Right renal pelvis (tissue), 4 donors: ENCODE results near the gene STX16. TPM values are rescaled to one million over a fixed set of nuclear protein-coding genes. Genes with fewer than 3 reads are reported as not detected.
"Not testable (repeated sequence)": the region's sequence is repeated elsewhere in the genome, so short reads cannot be mapped to it uniquely, and the experiment has no call there.

ENCODE experiments used
- DNase-seq, 4 donors: peaks; one replicate each; pipeline ENCODE4 v3.0.0-alpha.2; 2013; ENCODE audit warnings: low read depth in 4 of 4, low spot score in 3 of 4, missing footprints in 1 of 4
- polyA plus RNA-seq, 4 donors: library from polyadenylated mRNA; unstranded; fragments of 120-200 nt; gene quantifications; one replicate each; pipeline ENCODE4 v1.2.1, GENCODE V29; 2013; ENCODE audit not compliant: insufficient read length in 4 of 4

Gene STX16
- polyA plus RNA-seq, 4 donors: 49.7 to 66.0 (median 54.6) TPM

DNA sequence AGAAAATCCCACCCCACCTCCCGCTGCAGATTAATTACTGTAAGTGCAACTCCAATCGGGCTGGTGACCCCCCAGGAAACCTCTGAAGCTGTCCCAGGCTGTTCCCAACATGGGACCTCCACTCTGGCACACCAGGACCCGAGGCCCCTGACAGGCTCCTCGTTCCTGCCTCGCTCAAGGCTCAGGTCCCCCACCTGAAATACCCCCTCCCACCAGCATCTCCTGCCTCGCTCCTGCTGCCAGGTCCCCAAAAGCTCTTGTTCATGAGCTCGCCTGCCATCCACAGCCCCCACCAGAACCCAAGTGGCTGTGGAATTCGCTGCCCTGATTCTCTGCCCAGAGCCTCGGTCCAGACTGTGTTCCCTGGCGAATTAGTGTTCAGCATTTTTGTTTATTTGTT, 67.6 kb downstream of the STX16 start:
- DNase-seq: no peak

DNA sequence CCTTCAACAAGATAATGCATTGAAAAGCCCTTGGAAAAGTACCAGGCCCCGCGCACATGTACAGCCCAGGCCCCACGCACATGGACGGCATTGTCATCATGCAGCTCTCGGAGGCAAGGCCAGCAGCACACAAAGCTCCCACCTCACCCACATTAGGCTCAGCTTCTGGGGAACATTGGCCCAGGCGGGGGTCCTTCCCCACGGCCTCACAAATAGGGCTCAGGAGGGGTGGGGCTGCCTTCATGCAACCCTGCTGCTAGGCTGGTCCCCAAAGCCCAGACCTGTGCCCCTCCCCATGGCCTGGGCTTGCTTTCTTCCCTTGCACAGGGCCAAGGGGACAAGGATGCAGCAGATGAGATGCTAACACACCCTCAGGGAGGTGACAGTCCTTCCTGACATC, 68.2 kb downstream of the STX16 start:
- no peak for DNase-seq

DNA sequence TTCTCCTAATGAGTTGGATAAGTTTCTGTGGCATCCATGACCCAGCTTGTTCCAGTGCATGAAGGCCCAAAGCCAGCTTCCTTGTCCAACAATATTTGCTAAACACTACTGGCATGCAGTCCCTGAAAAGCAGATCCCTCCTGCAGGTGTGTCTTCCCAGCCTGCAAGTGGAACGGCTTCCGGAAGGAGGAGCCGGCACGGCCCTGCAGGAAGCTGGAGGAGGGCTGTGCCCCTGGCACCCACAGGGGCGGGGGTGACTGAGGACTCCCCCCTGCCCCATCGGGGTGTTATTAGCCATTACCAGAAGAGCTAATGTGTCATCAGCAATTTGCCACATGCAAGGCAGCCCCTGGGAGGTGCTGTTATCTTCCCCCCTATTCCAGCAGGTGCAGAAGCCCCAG, 68.9 kb downstream of the STX16 start:
- no peak for DNase-seq

DNA sequence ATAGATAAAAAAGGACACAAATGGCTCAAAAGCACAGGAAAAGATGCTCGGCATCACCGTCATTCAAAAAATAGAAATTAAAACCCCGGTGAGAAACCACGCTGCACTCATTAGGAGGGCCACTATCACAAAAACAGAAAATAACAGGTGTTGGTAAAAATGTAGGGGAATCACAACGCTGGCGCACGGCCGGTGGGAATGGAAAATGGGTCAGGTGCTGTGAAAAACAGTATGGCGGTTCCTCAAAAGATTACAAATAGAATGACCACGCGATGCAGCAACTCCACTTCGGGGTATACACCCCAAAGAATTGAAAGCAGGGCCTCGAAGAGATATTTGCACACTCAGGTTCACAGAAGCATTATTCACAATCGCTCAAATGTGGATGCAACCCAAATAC, 69.8 kb downstream of the STX16 start:
- DNase-seq: no peak

DNA sequence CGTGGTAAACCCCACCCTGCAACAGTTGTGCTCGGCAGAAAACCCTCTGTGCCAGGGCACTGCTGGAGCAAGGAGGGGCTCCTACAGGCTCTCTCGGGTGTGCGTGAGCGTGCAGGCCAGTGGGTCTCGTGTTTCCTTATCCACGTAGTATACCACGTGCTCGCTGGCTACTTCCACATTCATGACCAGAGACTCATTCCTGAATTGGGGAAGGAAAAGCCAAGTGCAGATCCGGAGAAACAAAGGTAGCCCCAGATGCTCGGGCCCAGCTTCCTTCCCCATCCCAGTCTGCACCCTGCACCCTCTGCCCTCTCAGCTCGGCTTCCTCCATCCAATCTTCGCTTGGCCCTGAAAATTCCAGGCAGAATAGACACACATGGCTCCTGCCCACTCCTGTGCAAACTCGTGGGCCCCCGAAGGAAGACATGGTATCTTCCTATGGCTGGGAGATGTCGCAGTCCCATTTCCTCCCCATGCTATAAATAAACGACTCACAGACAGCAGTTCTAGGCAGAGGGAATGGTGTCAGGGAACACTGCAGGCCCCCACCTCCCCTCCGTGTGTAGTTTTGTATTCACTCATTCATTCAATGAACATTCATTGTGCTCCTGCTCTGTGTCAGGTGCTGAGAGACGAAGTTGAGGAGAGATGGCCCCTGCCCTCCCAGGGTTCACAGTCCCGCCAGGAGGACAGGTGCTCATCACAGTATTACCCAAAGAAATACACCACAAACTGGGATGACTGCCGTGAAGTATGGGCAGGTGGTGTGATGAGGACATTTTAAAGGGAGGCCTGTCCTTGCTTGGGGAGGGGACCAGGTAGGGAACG, 71.1 kb downstream of the STX16 start:
- DNase-seq: no peak

DNA sequence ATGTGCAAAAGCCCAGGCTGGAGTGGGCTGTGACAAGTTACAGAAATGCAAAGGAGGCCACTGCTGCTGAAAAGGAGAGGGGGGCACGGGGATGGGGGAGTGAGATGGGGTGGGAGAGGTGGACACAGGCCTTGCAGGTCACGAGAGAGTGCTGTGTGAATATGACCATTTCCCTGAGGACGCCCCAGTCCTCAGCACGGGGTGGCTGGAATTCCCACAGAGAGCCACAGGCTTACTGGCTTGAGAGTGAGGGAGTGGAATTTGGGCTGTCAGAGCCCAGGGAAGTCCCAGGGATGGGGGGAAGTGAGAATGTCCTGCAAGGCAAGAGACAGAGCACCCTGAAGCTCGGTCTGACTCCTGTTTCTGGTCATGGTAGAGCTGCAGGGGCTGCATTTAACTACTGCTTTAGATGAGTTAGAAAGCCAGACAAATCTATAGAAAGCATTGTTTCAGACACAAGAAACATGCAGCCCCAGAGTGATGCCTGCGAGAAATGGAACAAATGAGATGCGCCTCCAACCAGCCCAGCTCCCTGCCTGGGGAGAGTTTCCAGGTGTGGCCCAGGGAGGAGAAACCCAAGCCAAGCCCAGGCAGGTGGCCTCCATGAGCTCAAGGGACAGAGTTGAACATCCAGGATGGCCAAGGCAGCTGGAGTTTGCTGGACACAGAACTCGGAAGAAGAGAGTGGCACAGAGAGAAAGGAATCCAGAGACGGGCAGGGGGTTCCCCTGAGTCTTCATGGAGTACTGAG, 72.0 kb downstream of the STX16 start:
- no peak for DNase-seq

DNA sequence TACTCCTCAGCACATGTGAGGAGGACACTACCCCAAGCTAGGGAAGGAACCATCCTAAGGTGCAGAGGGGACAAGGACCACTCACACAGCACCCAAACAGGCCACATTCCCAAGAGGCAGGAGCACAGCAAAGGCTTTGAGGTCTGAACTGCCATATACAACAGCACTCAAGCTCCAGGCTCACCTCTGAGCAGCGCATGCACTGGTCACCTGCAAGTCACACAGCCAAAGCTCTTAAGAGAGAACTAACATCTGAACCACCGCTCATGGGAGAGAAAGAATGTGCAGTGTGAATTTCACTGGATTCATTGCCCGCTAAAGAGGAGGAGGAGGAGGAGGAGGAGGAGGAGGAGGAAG, 72.5 kb downstream of the STX16 start:
- DNase-seq: no peak

DNA sequence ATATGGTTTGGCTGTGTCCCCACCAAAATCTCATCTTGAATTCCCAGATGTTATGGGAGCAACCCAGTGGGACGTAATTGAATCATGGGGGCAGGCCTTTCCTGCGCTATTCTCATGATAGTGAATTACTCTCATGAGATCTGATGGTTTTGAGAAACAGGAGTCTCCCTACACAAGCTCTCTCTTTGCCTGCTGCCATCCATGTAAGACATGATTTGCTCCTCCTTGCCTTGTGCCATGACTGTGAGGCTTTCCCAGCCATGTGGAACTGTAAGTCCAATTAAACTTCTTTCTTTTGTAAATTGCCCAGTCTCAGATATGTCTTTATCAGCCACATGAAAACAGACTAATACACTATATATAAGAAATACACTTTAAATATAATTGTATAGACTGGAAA, 75.1 kb downstream of the STX16 start:
- DNase-seq: not testable (repeated sequence)

Other genes with a start within 250 kb of the STX16 start
- 10 to 100 TPM; 10.2 to 16.4 (median 14.0) TPM for gene APCDD1L, start 135.9 kb upstream of the STX16 start, polyA plus RNA-seq
- gene NPEPL1, start 41.5 kb downstream of the STX16 start, polyA plus RNA-seq: 10 to 100 TPM; 37.8 to 47.8 (median 41.9) TPM
- 1 to 10 TPM in 2 of 4 donors, under 1 TPM in 2; 0.63 to 1.3 (median 1.00) TPM for gene GNAS-AS1, start 199.6 kb downstream of the STX16 start, polyA plus RNA-seq
- 1,000 to 10,000 TPM; 1,952 to 2,271 (median 2,027) TPM for gene GNAS, start 201.4 kb downstream of the STX16 start, polyA plus RNA-seq